Kidney epithelial cell (primary cell): Measurements from ENCODE around the gene FASTK. TPM values are rescaled to one million over a fixed set of nuclear protein-coding genes. Genes with fewer than 3 reads are reported as not detected.

Source experiments
- DNase-seq: peaks from one replicate; pipeline ENCODE4 v3.0.0-alpha.2; 2010; ENCODE audit warnings: low read depth
- H3K27me3 ChIP-seq: 2 replicates; pipeline ENCODE4 v1.6.0; 2011; ENCODE audit warnings: low read length; ENCODE audit not compliant: control insufficient read depth, insufficient read depth
- H3K36me3 ChIP-seq: 2 replicates; pipeline ENCODE4 v1.5.1; 2011; ENCODE audit warnings: low read length; ENCODE audit not compliant: control insufficient read depth, insufficient read depth
- H3K4me3 ChIP-seq: 2 replicates; pipeline ENCODE4 v1.5.1; 2011; ENCODE audit warnings: low read depth, mild to moderate bottlenecking, control low read depth, low read length
- total RNA-seq: library from RNA; depleted of rRNA; stranded (reverse); fragments of >200 nt; gene quantifications from 2 replicates; pipeline ENCODE4 v1.2.3, GENCODE V29; 2015
- TF ChIP-seq, protein P1 (sequence below): IDR thresholded peaks from 2 replicates; pipeline ENCODE4 v1.5.1; 2011; ENCODE audit warnings: mild to moderate bottlenecking, moderate library complexity, low read length, control low read depth, inconsistent platforms; ENCODE audit not compliant: insufficient read depth, poor library complexity, severe bottlenecking

Gene FASTK
- total RNA-seq, 1 donor from 2014 or later: 71.7 TPM

DNA sequence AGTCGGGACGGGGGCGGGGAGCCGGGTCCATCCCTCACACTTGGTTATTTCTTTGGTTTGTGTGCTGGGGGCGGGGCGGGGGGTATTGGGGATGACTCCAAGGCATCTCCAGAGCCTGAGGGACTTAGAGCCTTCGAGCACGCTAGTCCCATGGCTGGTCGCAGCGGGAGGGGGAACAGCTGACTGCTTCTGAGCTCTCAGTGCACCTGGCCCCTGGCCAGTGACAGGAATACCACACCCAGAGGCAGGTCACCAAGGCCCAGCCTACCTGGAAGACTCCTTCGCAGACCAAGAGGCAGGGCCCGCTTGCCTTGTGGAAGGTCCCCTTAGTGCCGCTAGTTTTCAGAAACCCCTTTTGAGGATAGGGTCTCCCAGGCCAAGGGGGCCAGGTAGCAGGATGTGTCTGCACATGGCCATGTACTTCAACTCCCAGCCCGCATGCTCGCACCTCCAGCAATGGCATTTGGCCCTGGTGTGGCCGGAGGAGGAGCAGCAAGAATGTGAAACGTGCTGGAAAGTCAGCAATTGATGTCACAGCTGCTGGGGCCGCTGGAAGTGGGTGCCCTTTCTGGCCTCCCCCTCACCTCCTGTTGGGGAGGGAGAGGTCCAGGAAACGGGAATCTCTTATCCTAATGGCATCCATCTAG, 46.0 kb upstream of the FASTK start:
- TF ChIP-seq, protein P1, sequence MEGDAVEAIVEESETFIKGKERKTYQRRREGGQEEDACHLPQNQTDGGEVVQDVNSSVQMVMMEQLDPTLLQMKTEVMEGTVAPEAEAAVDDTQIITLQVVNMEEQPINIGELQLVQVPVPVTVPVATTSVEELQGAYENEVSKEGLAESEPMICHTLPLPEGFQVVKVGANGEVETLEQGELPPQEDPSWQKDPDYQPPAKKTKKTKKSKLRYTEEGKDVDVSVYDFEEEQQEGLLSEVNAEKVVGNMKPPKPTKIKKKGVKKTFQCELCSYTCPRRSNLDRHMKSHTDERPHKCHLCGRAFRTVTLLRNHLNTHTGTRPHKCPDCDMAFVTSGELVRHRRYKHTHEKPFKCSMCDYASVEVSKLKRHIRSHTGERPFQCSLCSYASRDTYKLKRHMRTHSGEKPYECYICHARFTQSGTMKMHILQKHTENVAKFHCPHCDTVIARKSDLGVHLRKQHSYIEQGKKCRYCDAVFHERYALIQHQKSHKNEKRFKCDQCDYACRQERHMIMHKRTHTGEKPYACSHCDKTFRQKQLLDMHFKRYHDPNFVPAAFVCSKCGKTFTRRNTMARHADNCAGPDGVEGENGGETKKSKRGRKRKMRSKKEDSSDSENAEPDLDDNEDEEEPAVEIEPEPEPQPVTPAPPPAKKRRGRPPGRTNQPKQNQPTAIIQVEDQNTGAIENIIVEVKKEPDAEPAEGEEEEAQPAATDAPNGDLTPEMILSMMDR: no peak
- H3K4me3 ChIP-seq: no peak overlapping the region
- no peaks in the 10 kb centered on the region for H3K27me3 ChIP-seq
- DNase-seq: no peak
- peaks cover 3% of the 10 kb centered on the region for H3K36me3 ChIP-seq

DNA sequence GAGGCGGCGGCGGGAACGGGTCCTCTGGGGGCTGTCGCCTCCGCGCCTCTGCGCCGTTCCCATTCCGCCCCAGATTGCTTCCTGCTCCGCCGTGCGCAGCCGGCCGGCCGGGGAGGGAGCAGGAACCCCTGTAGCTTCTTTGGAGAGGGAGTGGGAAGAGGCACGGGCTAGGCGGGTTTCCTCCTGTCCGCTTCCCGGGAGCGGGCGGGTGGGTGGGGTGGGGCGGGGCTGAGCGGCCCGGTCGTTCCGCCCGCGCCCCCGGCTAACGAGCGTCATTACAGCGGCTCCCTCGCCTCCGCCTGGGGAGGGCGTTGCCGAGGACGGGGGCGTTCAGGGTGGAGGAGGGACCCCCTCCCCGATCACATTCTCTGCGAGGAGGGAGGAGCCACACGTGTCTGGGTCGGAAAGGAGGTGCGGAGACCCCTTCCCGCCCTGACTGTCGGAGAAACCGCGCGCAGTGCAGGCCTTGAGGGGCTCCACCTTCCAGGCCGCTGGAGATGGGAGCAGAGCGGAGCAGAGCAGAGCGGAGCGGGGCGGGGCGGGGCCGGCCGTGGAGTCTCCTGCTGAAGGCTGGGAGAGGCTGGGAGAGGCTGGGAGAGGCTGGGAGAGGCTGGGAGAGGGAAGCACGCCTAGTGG, 45.4 kb upstream of the FASTK start:
- DNase-seq: no peak
- Histone ChIP-seq H3K4me3 (peak overlapping the region; percentile 16), H3K27me3 (no peaks in the 10 kb centered on the region), H3K36me3 (peaks cover 4% of the 10 kb centered on the region)
- TF ChIP-seq, protein P1: no peak

DNA sequence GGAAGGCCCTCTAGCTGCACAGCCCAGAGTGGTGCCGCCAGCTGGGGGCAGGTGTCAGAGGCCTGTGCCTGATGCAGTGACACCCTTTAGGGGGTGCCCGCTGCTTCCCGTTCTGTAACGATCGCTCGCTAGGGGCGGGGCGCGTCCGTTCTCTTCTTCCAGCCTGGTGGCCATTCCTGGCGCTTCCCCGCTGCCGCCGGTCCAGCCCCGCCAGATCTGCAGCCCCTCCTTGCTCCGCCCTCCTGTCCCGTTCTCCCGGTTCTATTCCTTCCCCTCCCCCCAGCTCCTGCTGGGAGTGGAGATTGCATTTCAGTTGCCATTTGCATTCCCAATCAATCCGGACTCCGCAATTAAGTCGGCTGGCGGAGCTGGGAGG, 44.8 kb upstream of the FASTK start:
- Histone ChIP-seq H3K36me3 (peaks cover 5% of the 10 kb centered on the region), H3K4me3 (peak overlapping the region; percentile 16), H3K27me3 (no peaks in the 10 kb centered on the region)
- TF ChIP-seq, protein P1: peak; percentile 11
- no peak for DNase-seq

DNA sequence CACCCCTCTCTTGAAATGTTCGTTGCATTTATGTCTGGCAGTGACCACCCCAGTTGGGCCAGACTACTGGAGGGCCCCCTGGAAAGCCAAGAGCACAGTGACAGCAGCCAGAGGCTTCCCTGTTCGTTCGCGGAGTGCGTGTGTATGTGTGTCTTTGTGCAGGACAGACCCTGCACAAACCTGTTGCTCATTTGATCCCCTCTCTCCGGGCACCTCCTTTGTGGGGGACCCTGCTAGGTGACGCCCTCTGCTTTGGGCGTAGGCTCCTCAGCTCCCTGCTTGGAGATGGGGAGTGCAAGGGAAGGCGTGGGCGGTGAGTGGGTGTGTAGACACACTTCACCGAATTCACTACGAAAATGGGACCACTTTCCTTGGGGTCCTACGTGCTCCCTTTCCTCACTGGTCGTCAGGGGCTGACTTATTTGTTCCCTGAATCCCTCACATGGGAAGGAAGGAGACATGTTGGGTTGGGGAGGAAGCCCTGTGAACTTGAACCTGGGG, 44.3 kb upstream of the FASTK start:
- DNase-seq: no peak
- H3K4me3 ChIP-seq: no peak overlapping the region
- TF ChIP-seq, protein P1: no peak
- H3K27me3 ChIP-seq: no peaks in the 10 kb centered on the region
- H3K36me3 ChIP-seq: peaks cover 7% of the 10 kb centered on the region

DNA sequence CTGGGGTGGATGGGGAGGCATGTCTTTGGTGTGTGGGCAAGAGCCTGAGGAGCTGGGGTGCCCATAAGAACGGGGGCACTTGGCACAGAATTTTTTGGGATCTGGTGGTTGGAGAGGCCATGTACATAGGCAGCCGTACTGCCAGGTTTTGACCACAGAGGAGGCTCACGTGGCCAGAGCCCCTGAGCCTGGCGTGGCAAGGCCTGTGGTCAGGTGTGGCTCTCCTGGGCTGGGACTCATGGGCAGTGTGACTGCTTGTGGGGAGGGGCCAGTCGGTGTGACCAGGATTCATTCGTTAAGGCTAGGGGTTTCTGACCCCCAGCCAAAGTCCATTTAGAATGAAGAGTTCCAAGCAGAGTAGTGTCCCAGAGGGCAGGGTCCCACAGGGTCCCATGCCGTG, 43.9 kb upstream of the FASTK start:
- H3K36me3 ChIP-seq: peaks cover 6% of the 10 kb centered on the region
- DNase-seq: no peak
- H3K27me3 ChIP-seq: no peaks in the 10 kb centered on the region
- H3K4me3 ChIP-seq: no peak overlapping the region
- TF ChIP-seq, protein P1: no peak
